CD4-positive, alpha-beta T cell (primary cell): ENCODE results near the gene MCC. TPM values are rescaled to one million over a fixed set of nuclear protein-coding genes. Genes with fewer than 3 reads are reported as not detected.

ENCODE experiments used
- ATAC-seq: fragments of 200-7000 bp; cut with Tn5 transposase; one replicate; pipeline ENCODE4 v1.10.0; 2022; ENCODE audit warnings: mild to moderate bottlenecking; ENCODE audit not compliant: poor library complexity
- CTCF ChIA-PET: fragments of 350-600 bp; sonication (Branson Sonifier 250); formaldehyde crosslinking; loops from one replicate; lab custom pipeline; 2021; ENCODE audit warnings: antibody characterized with exemption, inconsistent platforms; lab: Charles Lee
- POLR2A ChIA-PET: fragments of 350-600 bp; sonication (Branson Sonifier 250); formaldehyde crosslinking; loops from one replicate; lab custom pipeline; 2021; ENCODE audit warnings: antibody characterized with exemption, inconsistent platforms; lab: Charles Lee
- DNase-seq, 14 experiments: peaks; one replicate each; pipeline ENCODE4 v3.0.0-alpha.2; 2013 to 2020; ENCODE audit warnings: mixed read lengths in 2 of 14
- H3K27ac ChIP-seq, 2 donors: one replicate each; pipeline versions ENCODE4 v1.5.1 to v1.7.0; 2013; ENCODE audit warnings: low read length in 2 of 2, low read depth in 1 of 2, mild to moderate bottlenecking in 1 of 2
- H3K27me3 ChIP-seq, 2 experiments: 1 replicate in 1 of 2; 2 replicates in 1 of 2; pipeline versions ENCODE4 v1.6.1 to v1.7.0; 2013; ENCODE audit warnings: low read length in 2 of 2, control low read depth in 1 of 2, mild to moderate bottlenecking in 1 of 2, moderate library complexity in 1 of 2; ENCODE audit not compliant: insufficient read depth in 2 of 2, control insufficient read depth in 1 of 2
- H3K36me3 ChIP-seq: one replicate; pipeline ENCODE4 v1.6.1; 2013; ENCODE audit warnings: low read length, control low read depth; ENCODE audit not compliant: insufficient read depth
- H3K4me1 ChIP-seq: one replicate; pipeline ENCODE4 v1.6.1; 2013; ENCODE audit warnings: low read length, control low read depth; ENCODE audit not compliant: insufficient read depth
- H3K4me3 ChIP-seq: one replicate; pipeline ENCODE4 v1.5.1; 2013; ENCODE audit warnings: mild to moderate bottlenecking, low read length, moderate library complexity
- H3K9me3 ChIP-seq, 2 experiments: 1 replicate in 1 of 2; 2 replicates in 1 of 2; pipeline versions ENCODE4 v1.6.1 to v1.7.0; 2013; ENCODE audit warnings: low read length in 2 of 2, mild to moderate bottlenecking in 2 of 2, control low read depth in 1 of 2, moderate library complexity in 1 of 2; ENCODE audit not compliant: control insufficient read depth in 1 of 2, insufficient read depth in 1 of 2
- H3K27ac Mint-ChIP-seq: one replicate; pipeline ENCODE4 v1.8.0; 2020; ENCODE audit warnings: mixed read lengths
- H3K27me3 Mint-ChIP-seq: one replicate; pipeline ENCODE4 v1.8.0; 2021; ENCODE audit warnings: mixed read lengths
- H3K36me3 Mint-ChIP-seq: one replicate; pipeline ENCODE4 v1.8.0; 2021; ENCODE audit warnings: low read depth, mixed read lengths
- H3K4me1 Mint-ChIP-seq: one replicate; pipeline ENCODE4 v1.8.0; 2021; ENCODE audit warnings: low read depth, mixed read lengths
- H3K4me3 Mint-ChIP-seq: one replicate; pipeline ENCODE4 v1.8.0; 2020; ENCODE audit warnings: mild to moderate bottlenecking, mixed read lengths
- H3K9me3 Mint-ChIP-seq: one replicate; pipeline ENCODE4 v1.8.0; 2020; ENCODE audit warnings: mixed read lengths
- intact Hi-C, 2 experiments: fragments of 100-400 bp; cut with DNase I in 1 of 2; cut with micrococcal nuclease in 1 of 2; formaldehyde crosslinking; loops; one replicate each; pipeline versions ENCODE4 v1.15.1 to v1.9.0; 2023 to 2025; cut with DNase I, micrococcal nuclease
- total RNA-seq, 174 experiments: library from RNA in 2 of 174; stranded (reverse) in 2 of 174; gene quantifications; one replicate each; pipeline ENCODE4 v1.2.3 and lab custom pipeline; 2021 to 2026
- TF ChIP-seq, protein P1 (sequence below): fragments of 200-600 bp; IDR thresholded peaks from one replicate; pipeline ENCODE4 v1.8.0; 2022; ENCODE audit warnings: antibody characterized with exemption, mild to moderate bottlenecking

Gene MCC
- total RNA-seq, 2 experiments from 2014 or later, result 3.2 to 3.3 TPM

DNA sequence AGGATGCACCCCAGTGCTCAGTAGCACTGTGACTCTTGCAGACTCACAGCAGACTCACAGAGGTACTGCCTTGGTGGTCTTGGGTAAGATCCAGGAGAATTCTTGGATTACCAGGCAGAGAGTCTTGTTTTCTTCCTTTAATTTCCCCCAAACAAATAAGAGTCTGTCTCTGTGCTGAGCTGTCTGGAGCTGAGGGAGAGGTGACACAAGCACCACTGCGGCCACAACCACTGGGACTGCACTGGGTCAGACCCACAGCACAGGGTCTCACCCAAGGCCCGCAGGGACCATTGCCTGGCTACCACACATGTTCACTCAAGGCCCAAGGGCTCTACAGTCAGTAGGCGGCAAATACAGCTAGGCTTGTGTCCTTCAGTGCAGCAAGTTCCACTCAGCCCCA lies 13.8 kb upstream of the MCC start:
- no peak for DNase-seq
- Mint-ChIP-seq H3K36me3 (no peaks in the 10 kb centered on the region), H3K27me3 (peaks cover 77% of the 10 kb centered on the region), H3K27ac (no peak overlapping the region), H3K9me3 (no peaks in the 10 kb centered on the region), H3K4me3 (no peak overlapping the region), H3K4me1 (no peaks in the 10 kb centered on the region)
- H3K36me3 ChIP-seq, result no peaks in the 10 kb centered on the region
- ATAC-seq, result no peak
- TF ChIP-seq, protein P1, sequence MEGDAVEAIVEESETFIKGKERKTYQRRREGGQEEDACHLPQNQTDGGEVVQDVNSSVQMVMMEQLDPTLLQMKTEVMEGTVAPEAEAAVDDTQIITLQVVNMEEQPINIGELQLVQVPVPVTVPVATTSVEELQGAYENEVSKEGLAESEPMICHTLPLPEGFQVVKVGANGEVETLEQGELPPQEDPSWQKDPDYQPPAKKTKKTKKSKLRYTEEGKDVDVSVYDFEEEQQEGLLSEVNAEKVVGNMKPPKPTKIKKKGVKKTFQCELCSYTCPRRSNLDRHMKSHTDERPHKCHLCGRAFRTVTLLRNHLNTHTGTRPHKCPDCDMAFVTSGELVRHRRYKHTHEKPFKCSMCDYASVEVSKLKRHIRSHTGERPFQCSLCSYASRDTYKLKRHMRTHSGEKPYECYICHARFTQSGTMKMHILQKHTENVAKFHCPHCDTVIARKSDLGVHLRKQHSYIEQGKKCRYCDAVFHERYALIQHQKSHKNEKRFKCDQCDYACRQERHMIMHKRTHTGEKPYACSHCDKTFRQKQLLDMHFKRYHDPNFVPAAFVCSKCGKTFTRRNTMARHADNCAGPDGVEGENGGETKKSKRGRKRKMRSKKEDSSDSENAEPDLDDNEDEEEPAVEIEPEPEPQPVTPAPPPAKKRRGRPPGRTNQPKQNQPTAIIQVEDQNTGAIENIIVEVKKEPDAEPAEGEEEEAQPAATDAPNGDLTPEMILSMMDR, result no peak
- H3K4me3 ChIP-seq, result no peak overlapping the region
- intact Hi-C loops, result no loop called here
- no peaks in the 10 kb centered on the region for H3K4me1 ChIP-seq
- POLR2A ChIA-PET, result interaction anchor here (1.4 kb wide), 1 partner anchor 12 kb away, joined by 5 read pairs; the partner anchor contains the start of gene YTHDC2
- no peak overlapping the region for H3K27ac ChIP-seq
- no peaks in the 10 kb centered on the region for H3K9me3 ChIP-seq
- peaks cover 10 to 14% of the 10 kb centered on the region in 2 experiments for H3K27me3 ChIP-seq
- CTCF ChIA-PET, result no interaction called here

DNA sequence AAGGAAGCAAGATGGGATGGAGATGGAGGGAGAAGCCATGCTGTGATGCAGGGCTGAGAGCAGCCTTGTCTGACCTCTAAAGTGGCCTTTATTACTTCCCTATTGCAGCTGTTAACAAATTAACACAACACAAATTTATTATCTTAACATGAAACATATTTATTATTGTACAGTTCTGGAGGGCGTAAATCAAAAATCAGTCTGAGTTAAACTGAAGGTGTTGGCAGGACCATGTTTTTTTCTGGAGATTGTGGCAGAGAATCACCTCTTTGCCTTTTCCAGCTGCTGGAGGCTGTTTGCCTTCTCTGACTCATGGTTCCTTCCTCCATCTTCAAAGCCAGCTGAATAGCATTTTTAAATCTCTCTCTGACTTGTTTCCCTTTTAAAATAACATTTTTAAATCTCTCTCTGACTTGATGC lies 7.2 kb upstream of the MCC start:
- ChIA-PET CTCF (interaction anchor here (0.9 kb wide), 1 partner anchor 13 kb away, joined by 3 read pairs; no protein-coding TSS in a partner anchor), POLR2A (no interaction called here)
- Histone ChIP-seq H3K9me3 (peaks cover 6 to 7% of the 10 kb centered on the region in 2 experiments), H3K27me3 (peaks cover 11 to 15% of the 10 kb centered on the region in 2 experiments), H3K36me3 (no peaks in the 10 kb centered on the region), H3K4me3 (no peak overlapping the region), H3K4me1 (no peaks in the 10 kb centered on the region), H3K27ac (no peak overlapping the region)
- Mint-ChIP-seq H3K9me3 (peaks cover 5% of the 10 kb centered on the region), H3K4me3 (no peak overlapping the region), H3K36me3 (no peaks in the 10 kb centered on the region), H3K4me1 (no peaks in the 10 kb centered on the region), H3K27ac (no peak overlapping the region), H3K27me3 (peaks cover 62% of the 10 kb centered on the region)
- intact Hi-C loops, result no loop called here
- ATAC-seq, result no peak
- no peak for DNase-seq
- TF ChIP-seq, protein P1, result no peak

DNA sequence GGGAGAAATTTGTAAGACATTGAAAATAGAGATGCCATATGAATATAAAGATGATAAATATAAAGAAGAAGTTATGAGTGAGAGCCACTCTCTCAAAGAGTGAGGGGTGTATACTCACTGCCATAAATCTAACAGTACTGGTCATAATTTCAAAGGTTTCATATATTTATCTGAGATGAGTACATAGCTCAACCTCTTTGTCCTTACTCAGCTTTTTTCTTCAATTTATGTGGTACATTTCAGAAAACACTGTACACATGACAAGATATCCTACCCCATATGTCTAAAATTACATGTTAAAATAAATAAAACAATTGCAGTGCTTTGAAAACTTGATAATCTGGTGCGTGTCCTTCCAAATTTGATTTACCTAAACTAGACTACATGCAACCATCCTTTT lies 5.2 kb upstream of the MCC start:
- POLR2A ChIA-PET, result no interaction called here
- TF ChIP-seq, protein P1, result no peak
- H3K9me3 Mint-ChIP-seq, result peaks cover 12% of the 10 kb centered on the region
- H3K27ac Mint-ChIP-seq, result no peak overlapping the region
- ATAC-seq, result no peak
- no peak for DNase-seq
- H3K27me3 Mint-ChIP-seq, result peaks cover 67% of the 10 kb centered on the region
- CTCF ChIA-PET, result no interaction called here
- Histone ChIP-seq H3K4me1 (peaks cover 12% of the 10 kb centered on the region), H3K27me3 (peaks cover 26 to 35% of the 10 kb centered on the region in 2 experiments), H3K27ac (no peak overlapping the region), H3K36me3 (no peaks in the 10 kb centered on the region), H3K4me3 (no peak overlapping the region), H3K9me3 (peaks cover 16 to 18% of the 10 kb centered on the region in 2 experiments)
- intact Hi-C loops, result no loop called here
- peaks cover 11% of the 10 kb centered on the region for H3K36me3 Mint-ChIP-seq
- H3K4me3 Mint-ChIP-seq, result no peak overlapping the region
- H3K4me1 Mint-ChIP-seq, result peaks cover 11% of the 10 kb centered on the region
